Fibroblast of the aortic adventitia (primary cell): ENCODE results near the gene ZNF414. TPM values are rescaled to one million over a fixed set of nuclear protein-coding genes. Genes with fewer than 3 reads are reported as not detected.

Experiments used
- DNase-seq: peaks from one replicate; pipeline ENCODE4 v3.0.0-alpha.2; 2010; ENCODE audit warnings: low read depth
- H3K4me3 ChIP-seq: 2 replicates; pipeline ENCODE4 v1.5.1; 2011; ENCODE audit warnings: low read depth, mild to moderate bottlenecking, control low read depth, low read length, moderate library complexity
- total RNA-seq: library from RNA; depleted of rRNA; stranded (reverse); fragments of >200 nt; gene quantifications from 2 replicates; pipeline ENCODE4 v1.2.3, GENCODE V29; 2012; ENCODE audit warnings: low replicate concordance
- TF ChIP-seq, protein P1 (sequence below): IDR thresholded peaks from 2 replicates; pipeline ENCODE4 v1.5.1; 2011; ENCODE audit warnings: mild to moderate bottlenecking, low read length, control low read depth, inconsistent platforms; ENCODE audit not compliant: insufficient read depth

The ZNF414 gene
- total RNA-seq, 1 donor = 6.4 TPM

DNA sequence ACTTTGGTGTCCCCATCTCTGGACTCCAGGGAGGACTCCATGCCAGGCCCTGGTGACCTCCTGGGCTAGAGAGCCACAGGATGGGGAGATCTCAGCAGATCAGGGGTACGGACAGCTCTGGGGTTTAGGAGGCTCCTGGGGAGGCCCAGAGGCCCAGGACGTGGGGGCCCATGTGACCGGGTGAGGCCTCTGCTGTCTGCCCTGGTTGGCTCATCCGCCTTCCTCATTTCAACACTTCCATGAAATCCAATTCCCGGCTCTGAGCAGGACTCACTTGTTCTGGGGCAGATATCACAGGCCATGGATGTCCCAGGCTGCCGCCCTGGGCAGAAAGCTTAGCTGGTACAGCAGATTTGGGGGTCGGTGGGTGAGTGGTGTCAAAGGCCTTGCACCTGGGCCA lies 10.5 kb downstream of the ZNF414 start:
- no peak overlapping the region for H3K4me3 ChIP-seq
- TF ChIP-seq, protein P1, sequence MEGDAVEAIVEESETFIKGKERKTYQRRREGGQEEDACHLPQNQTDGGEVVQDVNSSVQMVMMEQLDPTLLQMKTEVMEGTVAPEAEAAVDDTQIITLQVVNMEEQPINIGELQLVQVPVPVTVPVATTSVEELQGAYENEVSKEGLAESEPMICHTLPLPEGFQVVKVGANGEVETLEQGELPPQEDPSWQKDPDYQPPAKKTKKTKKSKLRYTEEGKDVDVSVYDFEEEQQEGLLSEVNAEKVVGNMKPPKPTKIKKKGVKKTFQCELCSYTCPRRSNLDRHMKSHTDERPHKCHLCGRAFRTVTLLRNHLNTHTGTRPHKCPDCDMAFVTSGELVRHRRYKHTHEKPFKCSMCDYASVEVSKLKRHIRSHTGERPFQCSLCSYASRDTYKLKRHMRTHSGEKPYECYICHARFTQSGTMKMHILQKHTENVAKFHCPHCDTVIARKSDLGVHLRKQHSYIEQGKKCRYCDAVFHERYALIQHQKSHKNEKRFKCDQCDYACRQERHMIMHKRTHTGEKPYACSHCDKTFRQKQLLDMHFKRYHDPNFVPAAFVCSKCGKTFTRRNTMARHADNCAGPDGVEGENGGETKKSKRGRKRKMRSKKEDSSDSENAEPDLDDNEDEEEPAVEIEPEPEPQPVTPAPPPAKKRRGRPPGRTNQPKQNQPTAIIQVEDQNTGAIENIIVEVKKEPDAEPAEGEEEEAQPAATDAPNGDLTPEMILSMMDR = no peak
- DNase-seq = no peak

DNA sequence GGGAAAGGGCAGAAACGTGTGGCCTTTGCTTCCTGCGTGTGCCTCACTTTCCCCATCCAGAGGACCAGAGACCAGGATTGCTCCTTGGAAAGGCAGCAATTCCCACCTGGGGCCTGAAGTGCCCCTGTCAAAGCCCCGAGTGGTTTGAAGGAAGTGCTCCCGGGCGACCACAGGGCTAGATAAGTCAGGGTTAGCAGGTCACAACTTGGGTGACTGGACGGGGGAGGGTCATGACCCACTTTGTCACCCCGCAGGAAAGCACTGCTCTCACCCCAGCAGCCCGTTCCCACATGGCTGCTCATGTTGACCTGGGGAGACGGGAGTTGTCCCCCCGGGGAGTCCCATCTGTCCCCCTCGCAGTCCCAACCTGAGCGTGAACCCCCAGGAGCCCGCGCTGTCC lies 12.0 kb downstream of the ZNF414 start:
- TF ChIP-seq, protein P1 = no peak
- H3K4me3 ChIP-seq = no peak overlapping the region
- no peak for DNase-seq

DNA sequence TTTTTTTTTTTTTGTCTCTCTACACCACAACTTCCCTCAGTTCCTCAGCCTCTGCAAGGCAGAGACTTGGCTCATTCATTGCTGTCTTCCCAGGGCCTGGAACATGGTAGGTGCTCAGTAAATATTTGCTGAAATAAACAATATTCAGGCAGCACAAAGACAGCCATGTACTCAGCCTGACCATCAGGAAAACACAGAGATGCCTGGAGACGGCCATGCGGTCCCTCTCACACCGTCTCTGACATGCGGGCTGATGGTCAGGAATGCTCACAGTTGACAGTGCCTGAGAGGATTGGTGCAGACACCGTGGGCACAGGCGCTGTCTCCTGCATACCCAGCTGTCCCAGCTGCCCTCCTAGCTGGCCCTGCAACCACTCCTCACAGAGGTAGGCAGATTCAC lies 12.5 kb downstream of the ZNF414 start:
- DNase-seq = no peak
- TF ChIP-seq, protein P1 = no peak
- no peak overlapping the region for H3K4me3 ChIP-seq

DNA sequence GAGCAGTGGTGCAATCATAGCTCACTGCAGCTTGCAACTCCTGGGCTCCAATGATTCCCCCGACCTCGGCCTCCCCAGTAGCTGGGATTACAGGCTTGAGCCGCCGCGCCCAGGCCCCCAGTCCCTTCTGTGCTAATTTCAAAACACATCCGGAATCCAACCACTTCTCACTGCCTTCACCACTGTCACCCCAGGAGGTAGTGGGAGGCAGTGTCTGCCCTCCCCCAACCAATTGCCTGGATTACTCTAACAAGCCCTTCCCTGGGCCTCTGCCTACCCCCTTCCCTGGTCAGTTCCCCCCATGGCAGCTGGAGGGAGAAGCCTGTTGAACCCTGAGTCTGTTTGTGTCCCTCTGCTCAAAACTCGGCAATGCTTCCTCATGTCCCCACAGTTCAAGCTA lies 13.8 kb downstream of the ZNF414 start:
- DNase-seq = no peak
- TF ChIP-seq, protein P1 = no peak
- H3K4me3 ChIP-seq = no peak overlapping the region

DNA sequence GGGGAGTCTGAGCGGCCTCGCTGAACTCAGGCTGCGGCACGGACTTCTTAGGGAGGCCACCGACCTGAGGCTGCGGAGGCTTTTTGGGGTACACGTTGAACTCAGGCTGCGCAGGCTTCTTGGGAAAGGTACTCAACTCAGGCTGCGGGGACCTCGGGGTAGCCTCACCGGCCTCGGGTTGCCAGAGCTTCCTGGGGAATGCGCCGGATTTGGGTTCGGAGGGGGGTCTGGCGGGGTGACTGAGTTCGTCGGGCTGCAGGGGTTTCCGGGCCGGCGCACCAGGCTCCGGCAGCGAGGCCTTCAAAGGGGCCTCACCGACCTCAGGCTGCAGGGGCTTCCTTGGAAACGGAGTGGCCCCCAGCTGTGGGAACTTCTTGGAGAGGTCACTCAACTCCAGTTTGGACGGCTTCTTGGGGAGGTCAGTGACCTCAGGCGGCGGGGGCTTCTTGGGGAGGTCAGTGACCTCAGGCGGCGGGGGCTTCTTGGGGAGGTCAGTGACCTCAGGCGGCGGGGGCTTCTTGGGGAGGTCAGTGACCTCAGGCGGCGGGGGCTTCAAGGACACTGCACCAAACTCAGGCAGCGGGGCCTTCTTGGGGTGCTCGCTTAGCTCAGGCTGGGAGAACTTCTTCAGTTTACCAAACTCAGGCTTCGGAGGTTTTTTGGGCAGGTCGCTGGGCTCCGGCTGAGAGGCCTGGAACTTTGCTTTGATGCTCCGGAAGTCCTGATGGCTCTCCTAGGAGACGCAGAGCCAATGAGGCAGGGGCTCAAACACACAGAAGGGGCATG lies 14.7 kb downstream of the ZNF414 start:
- TF ChIP-seq, protein P1 = no peak
- H3K4me3 ChIP-seq = no peak overlapping the region
- DNase-seq = no peak

DNA sequence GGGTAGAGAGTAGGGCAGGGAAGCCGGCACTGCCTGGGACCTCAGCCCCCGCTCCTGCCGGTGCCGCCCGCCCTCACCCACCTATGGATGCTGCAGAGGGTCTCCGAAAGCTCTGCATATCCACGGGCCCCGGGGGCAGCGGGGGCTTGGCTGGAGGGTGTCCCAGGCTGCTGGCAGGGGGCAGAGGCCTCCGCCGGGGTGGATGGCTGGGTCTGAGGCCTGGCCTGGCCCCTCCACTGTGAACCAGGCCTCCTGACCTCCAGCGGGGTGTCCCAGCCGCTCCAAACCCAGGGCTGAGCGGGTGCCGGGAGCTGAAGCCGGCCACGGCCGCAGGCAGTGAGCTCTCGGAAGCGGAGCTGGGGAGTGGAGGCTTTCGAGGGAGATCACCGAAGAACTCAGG lies 15.7 kb downstream of the ZNF414 start:
- TF ChIP-seq, protein P1 = no peak
- no peak overlapping the region for H3K4me3 ChIP-seq
- no peak for DNase-seq

DNA sequence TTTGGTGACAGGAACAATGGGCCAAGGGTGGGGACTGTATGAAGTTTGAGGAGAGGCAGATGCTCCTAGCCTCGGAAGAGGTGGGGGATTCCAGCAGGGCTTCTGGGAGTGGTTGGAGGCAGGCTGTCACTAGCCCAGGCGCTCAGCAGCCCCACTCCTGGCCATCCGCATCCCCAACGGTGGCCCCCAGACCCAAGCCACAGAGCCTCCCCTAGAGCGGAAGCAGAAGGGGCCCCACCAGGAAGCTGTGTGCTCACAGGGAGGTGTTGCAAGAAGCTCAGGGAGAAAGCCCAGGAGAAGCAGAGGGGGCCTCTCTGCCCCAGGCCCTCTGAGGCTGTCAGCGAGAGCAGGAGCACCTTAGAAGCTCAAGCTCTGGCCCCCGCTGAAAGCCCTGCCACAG lies 19.8 kb downstream of the ZNF414 start:
- H3K4me3 ChIP-seq = no peak overlapping the region
- TF ChIP-seq, protein P1 = no peak
- no peak for DNase-seq
